ENCODE measurements around the gene MECP2. TPM values are rescaled to one million over a fixed set of nuclear protein-coding genes. Genes with fewer than 3 reads are reported as not detected.

Gene MECP2
- total and polyA plus RNA-seq, 12 donors, result 14.0 to 39.3 (median 36.2) TPM

- Histone ChIP-seq H3K4me1 (peaks cover 0 to 19% (median 5%) of the 10 kb centered on the region in 9 donors), H3K9me3 (no peaks in the 10 kb centered on the region), H3K36me3 (peaks cover 0 to 61% (median 0%) of the 10 kb centered on the region in 9 donors), H3K27me3 (peaks cover 0 to 75% (median 0%) of the 10 kb centered on the region in 7 donors), H3K4me3 (no peak overlapping the region), H3K27ac (no peak overlapping the region)
- TF ChIP-seq CTCF (IDR thresholded peaks at IDR 0.05), result no peak
- intact Hi-C loops (cut with DNase I), result no loop called here
- no peak for DNase-seq
- 90 to 91% methylated on average over 26 to 29 of the region's 29 CpGs for WGBS, 2 donors
- ATAC-seq, result no peak
These were observed 66.7 kb downstream of the MECP2 start for GRCh38 chrX:154030715-154031305.

- H3K9me3 ChIP-seq, result no peaks in the 10 kb centered on the region
- peaks cover 0 to 22% (median 5%) of the 10 kb centered on the region in 9 donors for H3K4me1 ChIP-seq
- intact Hi-C loops (cut with DNase I), result no loop called here
- no peak overlapping the region for H3K27ac ChIP-seq
- TF ChIP-seq CTCF (IDR thresholded peaks at IDR 0.05), result no peak
- H3K36me3 ChIP-seq, result peaks cover 0 to 61% (median 0%) of the 10 kb centered on the region in 9 donors
- 93 to 94% methylated on average over 15 to 20 of the region's 20 CpGs for WGBS, 2 donors
- DNase-seq, result no peak
- H3K27me3 ChIP-seq, result peaks cover 0 to 73% (median 0%) of the 10 kb centered on the region in 7 donors
- no peak for ATAC-seq
- H3K4me3 ChIP-seq, result no peak overlapping the region
These were observed 67.3 kb downstream of the MECP2 start for GRCh38 chrX:154030266-154030665.

- TF ChIP-seq CTCF (IDR thresholded peaks at IDR 0.05), result no peak
- Histone ChIP-seq H3K27ac (no peak overlapping the region), H3K27me3 (peaks cover 0 to 73% (median 0%) of the 10 kb centered on the region in 7 donors), H3K36me3 (peaks cover 0 to 61% (median 0%) of the 10 kb centered on the region in 9 donors), H3K9me3 (no peaks in the 10 kb centered on the region), H3K4me3 (no peak overlapping the region), H3K4me1 (peaks cover 0 to 31% (median 5%) of the 10 kb centered on the region in 9 donors)
- WGBS, 2 donors, result 81 to 89% methylated on average over 6 to 8 of the region's 8 CpGs
- ATAC-seq, result no peak
- DNase-seq, result no peak
- intact Hi-C loops (cut with DNase I), result loop anchor here in 1 of 10 donors (10.0 kb wide), 1 partner anchor 65 kb away; the partner anchor contains the start of gene MECP2
These were observed 68.1 kb downstream of the MECP2 start for GRCh38 chrX:154029439-154029838.

GRCh38 chrX:154028502-154029184, 68.9 kb downstream of the MECP2 start:
- intact Hi-C loops (cut with DNase I), result loop anchor here in 1 of 10 donors (10.0 kb wide), 1 partner anchor 66 kb away; the partner anchor contains the start of gene MECP2
- H3K27ac ChIP-seq, result no peak overlapping the region
- peaks cover 0 to 73% (median 0%) of the 10 kb centered on the region in 7 donors for H3K27me3 ChIP-seq
- DNase-seq (no peak), ATAC-seq (no peak)
- peaks cover 0 to 61% (median 0%) of the 10 kb centered on the region in 9 donors for H3K36me3 ChIP-seq
- 76 to 80% methylated on average over 12 to 13 of the region's 13 CpGs for WGBS, 2 donors
- TF ChIP-seq CTCF (IDR thresholded peaks at IDR 0.05), result no peak
- no peak overlapping the region for H3K4me3 ChIP-seq
- no peaks in the 10 kb centered on the region for H3K9me3 ChIP-seq
- H3K4me1 ChIP-seq, result peaks cover 0 to 31% (median 5%) of the 10 kb centered on the region in 9 donors
